Esophagus mucosa (tissue), 1 donor: ENCODE data around the gene TBL1X. TPM values are rescaled to one million over a fixed set of nuclear protein-coding genes. Genes with fewer than 3 reads are reported as not detected.

Source experiments
- ATAC-seq: fragments of 200-7000 bp; cut with Tn5 transposase; one replicate; pipeline ENCODE4 v1.9.1; 2020
- total RNA-seq: library from RNA; stranded (reverse); gene quantifications from one replicate; pipeline ENCODE4 v1.2.4, GENCODE V29; 2023
- donor health status: DM: yes; HTN: yes; CAD: no.

TBL1X gene
- total RNA-seq, 1 donor from 2014 or later: 21.8 TPM

DNA sequence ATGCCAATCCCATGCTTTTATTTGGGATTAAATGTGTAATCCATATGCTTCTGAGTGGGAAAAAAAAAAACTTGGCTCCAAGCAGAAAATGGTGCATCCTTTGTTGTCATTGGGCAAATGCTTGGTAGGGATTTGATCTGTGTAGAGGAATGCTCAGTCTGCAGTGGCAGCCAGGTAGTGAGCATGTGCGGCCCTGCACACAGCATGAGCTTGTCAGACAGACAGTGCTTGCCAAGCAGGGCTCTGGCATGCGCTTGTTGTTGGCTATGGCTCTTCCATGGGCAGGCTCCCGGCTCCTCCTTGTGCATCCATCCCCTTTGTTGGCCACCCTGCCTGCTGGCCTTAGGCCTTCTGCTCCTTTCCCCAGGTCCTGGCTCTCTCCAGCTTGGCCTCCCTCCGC is 170.5 kb downstream of the TBL1X start:
- peak; percentile 55 for ATAC-seq

DNA sequence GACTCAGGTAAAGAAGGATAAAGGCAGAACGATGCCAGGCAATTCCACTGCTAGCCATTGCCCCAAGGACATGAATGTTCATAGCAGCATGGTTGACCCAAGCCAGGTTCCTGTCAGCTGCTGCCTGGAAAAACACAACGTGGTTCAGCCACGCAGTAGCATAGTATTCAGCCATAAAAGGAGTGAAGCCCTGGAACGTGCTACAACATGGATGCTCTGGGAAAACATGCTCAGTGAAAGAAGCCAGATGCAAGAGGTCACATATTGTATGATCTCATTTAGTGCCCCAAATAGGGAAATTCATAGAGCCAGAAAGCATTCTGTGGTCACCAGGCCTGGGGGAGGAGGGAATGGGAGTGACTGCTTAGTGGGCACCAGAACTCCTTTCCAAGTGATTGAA is 170.9 kb downstream of the TBL1X start:
- peak; percentile 31 for ATAC-seq

DNA sequence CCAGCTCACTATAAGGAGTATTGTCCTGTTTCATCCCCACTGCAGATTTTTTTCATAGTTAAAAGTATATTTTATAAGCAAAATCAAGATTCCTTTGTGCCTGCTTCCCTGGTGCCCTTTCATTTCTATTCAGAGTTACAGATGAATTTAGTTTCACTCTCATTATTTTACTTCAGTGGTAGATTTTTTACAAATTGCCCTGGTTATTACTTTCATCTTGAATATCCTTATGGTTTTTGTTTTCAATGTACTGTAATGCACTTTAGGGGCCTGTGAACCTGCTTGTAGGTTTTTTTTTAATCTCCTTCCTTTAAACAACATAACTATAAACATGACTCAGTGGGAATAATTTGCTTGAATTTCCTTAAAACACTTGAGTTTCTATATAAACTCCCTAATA is 174.0 kb downstream of the TBL1X start:
- no peak for ATAC-seq

DNA sequence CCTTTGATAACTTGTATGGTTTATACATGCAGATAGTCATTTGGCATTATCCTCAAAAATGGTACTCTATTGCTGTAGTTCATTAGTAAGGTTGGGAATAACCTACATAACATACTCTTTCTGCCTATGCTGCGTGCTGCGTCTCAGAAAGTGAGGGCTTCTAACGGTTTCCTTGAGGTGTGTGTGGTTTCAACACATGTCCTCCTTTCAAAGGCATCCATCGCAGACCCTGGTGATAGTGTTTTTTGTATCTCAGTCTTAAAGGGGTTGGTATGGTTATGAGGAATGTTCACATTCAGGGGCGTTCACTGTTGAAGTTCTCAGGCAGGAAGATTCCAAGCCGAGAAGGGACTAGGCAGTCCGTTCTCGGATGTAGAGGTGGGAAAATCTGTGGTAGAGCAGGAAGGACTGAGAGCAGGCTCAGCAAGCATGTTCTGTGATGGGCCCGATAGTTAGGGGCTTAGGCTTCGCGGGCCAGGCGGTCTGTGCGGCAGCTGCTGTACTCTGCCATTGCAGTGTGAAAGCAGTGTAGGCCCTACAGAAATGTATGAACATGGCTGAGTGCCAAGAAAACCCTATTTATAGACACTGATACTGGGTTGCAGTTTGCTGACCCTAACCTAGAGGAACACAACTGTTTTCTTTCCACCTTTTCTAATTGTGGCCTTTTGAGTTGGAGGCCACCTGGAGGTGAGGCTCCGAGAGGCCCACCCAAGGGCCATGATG is 177.6 kb downstream of the TBL1X start:
- no peak for ATAC-seq

DNA sequence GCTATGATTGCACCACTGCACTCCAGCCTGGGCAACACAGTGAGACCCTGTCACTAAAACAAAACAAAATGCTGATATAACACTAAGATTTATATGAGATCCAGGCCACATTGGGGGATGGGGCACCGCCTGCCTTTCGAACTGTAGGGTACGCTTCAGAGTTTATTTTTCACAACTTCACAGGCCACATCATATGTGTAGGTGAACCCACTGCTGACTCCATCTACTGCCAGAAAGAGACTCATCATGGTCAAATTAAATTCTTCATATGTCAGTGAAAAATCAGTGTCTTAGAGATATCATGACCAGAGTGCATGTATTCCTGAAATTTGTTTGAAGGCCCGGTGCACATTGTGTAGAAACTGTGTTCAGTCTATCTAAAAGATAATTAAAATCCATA is 178.9 kb downstream of the TBL1X start:
- ATAC-seq: no peak

DNA sequence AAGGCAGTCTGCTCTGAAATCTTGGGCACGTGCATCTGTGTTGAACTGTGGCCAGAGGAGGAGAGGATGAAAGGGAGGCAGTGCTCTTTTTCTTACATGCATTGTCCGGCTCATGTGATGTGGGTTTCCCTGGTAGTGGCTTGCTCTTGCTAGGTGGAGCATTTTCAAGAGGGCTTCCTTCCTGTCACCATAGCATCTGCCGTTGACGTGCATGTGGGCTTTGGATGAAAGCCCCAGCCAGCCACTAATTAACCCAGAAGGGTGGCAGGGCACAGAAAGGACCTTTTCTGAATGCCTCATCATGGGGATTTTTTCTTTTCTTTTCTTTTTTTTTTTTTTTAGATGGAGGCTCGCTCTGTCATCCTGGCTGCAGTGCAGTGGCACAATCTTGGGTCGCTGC is 179.5 kb downstream of the TBL1X start:
- ATAC-seq: no peak

DNA sequence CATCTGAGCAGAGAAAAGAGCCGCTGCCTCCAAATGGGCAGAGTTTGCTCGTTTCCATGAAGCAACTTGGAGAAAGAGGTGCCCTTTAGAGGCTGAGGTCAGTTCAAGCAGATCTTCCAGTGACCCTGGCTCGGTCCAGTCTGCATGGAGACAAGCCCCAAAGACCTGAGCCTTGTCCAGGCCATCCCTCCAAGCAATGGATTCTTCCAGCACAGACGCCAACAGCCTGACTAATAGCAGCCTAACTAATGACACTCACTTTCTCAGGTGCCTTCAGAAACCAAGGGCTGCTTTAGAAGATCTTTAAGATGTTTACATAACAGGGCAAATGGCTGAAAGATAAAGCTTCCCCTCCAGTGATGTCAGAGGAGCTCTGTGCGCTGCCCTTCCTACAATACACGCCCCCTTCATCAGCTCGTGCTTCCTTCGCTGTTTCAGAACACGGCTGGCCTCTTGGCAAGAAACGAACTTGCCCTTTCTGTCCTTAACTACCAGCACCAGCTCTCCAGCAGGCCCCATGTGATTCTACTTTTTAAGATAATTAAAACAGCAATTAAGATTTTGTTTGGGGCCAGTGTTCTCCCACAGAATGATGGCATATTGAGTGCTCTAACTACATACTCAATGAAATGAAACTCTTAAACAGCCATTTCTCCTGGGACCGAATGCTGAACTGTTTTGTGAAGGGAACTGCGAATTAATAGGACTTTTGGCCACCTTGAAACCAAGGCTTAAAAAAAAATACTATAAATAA is 181.8 kb downstream of the TBL1X start:
- no peak for ATAC-seq

DNA sequence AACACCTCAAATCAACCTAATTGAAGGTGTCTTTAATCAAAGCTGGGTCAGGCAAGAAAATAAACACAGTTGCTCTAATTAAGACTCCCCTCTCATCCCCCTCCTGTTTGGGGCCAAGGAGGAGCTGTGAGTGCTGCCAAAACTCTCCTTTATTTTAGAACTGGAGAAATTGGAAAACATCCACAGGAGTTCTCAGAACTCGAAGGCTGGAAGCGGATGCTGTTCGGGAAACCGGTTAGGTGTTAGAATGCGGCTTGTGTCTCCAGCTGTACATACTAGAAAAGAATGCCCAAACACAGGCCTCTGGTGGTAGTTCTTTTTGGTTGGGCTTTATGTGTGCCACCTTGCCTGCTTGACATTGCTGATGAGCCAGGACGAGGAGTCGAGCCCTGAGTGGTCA is 182.6 kb downstream of the TBL1X start:
- ATAC-seq: no peak

DNA sequence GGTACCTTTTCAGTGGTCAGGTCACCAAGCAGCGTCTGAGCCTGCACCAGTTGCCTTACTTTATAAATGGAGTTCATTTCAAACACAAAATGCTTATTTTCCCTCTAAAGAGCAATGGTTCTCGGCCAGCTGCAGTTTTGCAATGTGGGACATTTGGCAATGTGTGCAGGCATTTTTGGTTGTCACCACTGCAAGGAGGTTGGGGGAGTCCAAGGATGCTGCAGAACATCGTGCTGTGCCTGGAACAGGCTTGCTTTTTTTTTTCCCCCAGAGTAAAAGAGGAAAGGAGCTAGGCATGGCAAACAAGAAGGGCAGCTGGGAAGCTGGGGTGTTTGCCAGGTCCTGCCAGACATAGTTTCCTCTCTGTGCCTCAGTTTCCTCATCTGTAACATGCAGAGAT is 185.2 kb downstream of the TBL1X start:
- no peak for ATAC-seq

DNA sequence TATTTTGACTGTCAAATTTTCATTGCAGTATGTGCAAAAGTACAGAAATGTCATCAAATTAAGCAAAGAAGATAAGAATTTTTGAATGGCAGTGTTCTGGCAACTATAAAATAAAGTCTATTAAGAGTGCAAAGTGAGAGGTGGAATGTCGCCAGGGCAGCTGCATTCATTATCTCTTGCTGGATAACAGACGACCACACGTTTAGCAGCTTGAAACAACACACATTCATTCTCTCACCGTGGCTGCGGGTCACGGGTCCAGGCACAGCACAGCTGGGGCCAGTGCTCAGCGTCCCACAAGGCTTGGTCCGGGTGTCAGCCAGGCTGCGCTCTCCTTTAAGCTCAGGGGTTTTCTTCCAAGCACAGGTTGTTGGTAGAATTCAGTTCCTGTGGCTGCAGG is 186.9 kb downstream of the TBL1X start:
- no peak for ATAC-seq

DNA sequence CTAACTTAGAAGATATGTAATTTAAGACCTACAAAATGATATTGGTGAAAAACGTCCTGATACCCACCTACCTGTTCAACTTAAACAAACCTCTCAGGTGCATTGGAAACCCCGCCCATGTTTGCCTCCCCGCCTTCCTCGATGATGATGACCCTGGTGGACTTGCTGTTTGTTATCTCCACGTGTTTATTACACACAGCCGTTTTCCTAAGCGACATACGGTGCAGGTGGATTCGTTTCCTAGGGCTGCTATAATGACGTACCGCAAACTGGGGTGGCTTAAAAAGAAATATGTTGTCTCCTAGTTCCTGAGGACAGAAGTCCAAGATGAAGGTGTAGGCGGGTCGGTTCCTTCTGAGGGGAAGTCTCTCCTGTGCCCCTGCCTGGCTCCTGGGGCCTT is 190.1 kb downstream of the TBL1X start:
- no peak for ATAC-seq

DNA sequence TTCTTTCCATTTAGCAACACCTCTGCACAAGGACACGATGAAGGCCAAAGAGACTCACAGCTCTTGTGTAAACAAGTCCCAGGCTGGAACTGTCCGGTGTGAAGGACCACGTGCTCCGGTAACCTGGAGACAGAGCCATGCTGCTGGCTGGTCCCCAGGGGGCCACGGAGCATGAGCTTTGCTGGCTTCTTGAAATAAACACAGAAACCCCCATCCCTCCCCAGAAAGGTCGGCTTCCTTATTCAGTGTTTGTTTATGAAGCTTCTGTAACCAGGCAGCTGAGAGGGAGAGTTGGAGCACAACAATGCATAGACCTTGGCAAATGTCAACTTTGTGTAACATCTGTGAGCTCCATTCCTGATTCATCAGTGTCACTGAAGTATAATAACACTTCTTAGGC is 191.4 kb downstream of the TBL1X start:
- ATAC-seq: no peak

DNA sequence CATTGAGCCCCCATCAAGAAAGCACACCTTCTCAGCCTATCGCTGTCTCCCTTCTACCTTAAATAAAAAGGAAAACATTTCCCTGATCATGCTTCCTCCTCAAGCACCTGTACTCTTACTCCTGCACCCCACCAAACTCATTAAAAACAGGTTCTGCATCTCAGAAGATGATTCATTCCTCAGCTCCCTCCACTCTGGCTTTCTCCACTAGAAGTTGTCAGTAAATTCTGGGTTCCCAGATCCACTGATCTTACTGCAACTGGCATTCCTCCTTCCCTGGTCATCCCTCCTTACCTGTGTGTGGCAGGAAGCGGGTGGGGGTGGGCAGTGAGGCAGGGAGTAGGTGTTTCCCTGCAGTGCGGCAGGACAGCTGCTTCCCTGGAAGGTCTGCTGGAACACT is 192.0 kb downstream of the TBL1X start:
- ATAC-seq: peak; percentile 25

DNA sequence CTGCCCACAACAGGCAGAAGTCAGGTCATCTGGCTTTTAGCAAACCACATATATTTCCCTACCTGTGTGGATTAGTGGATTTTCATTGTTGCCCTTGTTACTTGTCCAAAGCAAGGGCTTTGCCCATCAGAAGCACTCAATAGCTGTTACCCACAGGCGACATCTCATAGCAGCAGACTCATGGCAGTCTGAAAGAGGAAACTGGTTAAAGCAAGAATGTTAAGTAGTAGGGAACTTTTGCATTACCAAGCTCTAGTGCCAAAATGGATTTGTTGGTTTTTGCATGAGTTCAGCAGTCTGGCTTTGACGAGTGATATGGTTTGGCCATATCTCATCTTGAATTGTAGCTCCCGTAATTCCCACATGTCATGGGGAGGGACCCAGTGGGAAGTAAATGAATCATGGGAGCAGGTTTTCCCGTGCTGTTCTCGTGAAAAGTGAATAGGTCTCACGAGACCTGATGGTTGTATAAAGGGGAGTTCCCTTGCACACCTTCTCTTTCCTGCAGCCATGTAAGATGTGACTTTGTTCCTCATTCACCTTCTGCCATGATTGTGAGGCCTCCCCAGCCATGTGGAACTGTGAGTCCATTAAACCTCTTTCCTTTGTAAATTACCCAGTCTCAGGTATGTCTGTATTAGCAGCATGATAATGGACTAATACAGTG is 192.9 kb downstream of the TBL1X start:
- no peak for ATAC-seq

DNA sequence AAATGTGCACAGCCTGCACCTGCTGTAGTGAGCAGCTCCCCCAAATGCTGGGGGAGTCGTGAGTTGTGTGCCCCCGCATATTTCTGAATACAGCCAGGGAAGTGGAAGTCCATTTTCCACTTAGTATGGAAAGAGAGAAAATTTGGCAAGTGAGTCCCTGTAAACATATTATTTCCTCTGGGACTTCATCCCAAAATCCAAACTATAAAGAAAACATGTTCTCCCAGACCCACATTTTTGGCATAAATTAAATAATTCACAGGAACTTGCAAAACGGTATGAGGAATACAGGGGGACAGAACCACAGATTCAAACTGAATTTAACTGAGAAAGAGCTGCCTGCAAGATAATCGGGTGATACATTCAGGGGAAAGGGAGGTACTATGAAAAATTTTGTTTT is 193.6 kb downstream of the TBL1X start:
- no peak for ATAC-seq

DNA sequence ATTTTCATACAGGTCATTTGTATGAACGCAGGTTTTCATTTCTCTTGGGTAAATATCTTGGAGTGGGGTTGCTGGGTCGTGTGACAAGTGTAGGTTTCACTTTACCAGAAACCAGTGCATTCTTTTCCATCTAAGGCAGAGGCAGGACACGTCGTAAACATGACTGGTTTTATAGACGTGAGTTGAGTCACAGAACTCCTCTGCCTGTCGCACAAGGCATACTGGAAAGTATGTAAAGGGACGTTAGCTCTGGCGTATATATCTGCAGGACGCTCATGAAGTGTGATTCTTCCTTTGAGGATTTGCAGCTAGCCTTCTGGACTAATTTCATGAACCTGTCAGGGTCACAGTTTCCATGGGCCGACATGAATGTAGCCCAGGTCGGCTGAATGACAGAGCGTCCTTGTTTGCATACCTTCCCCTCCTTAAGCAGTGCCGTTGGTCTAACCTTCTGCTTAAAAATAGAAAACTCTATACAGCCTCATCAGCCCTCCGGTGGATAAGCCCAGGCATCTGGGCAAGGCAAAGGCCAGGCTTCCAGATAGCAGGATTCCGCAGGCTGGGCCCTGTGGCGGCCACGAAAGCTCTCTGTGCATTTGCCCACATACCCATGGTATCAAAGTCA is 194.8 kb downstream of the TBL1X start:
- ATAC-seq: no peak

DNA sequence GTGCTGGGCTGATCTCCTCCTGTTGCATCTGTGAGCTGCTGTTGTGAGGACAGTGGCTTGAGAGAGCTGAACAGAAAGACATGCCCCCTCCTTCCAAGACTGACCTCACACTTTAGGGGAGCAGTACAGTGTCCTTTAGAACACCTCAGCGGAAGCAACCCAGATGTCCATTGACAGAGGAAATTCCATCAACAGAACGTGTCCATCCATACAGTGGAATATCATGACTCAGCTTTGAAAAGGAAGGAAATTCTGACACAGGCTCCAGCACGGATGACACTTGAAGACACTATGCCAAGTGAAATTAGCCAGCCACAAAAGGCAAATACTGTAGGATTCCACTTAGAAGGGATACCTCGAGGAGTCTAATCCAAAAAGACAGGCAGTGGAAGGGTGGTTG is 197.3 kb downstream of the TBL1X start:
- no peak for ATAC-seq

DNA sequence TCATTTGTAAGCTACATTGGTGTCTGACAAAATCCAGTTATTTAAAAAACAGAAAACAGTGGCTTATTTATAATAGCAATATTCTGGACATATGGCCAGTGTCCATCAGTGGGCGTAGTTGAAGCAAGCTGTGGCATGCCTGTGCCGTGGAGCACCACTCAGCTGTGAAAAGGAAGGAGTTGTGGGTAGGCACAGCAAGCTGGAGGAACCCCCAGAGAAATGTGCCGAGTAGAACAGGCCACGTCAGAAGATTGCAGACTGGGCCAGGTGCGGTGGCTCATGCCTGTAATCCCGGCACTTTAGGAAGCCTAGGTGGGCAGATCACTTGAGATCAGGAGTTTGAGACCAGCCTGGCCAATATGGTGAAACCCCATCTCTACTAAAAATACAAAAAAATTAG is 198.4 kb downstream of the TBL1X start:
- ATAC-seq: no peak

DNA sequence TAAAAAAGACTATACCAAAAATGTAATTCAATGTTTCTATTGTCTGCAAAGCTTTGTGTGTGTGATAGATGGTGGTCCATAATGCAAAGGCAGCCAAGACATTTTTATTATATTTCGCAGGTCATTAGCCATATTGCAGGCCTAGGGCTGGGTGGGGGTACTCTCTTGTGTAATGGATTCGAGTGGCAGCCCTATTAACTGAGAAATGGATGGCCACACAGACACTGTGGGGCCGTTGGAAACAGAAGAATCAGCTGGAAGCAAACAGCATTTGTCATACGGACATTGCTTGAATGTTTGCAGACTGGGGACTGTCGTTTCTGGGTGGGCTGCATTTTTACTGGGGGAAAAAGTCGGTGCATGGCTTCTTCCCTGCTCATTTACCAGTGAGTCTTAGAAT is 199.4 kb downstream of the TBL1X start:
- ATAC-seq: no peak

DNA sequence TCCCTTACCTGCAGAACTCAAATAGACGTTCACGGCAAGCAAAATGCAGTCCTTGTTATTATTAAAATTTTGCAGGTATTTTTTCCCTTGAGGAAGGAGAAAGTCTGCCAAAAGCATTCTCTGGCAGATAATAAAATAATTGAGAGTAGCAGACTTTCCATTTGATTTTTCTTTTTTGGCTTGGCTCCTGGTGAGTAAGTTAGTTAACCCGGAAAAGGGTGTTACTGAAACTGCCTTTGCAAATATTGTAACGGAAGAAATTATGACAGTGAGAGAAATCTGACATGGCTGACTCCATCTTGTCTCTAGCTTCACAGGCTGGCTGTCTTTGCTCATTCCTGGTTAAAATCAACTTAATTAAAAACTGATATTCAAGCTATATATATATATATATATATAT is 200.3 kb downstream of the TBL1X start:
- ATAC-seq: no peak

DNA sequence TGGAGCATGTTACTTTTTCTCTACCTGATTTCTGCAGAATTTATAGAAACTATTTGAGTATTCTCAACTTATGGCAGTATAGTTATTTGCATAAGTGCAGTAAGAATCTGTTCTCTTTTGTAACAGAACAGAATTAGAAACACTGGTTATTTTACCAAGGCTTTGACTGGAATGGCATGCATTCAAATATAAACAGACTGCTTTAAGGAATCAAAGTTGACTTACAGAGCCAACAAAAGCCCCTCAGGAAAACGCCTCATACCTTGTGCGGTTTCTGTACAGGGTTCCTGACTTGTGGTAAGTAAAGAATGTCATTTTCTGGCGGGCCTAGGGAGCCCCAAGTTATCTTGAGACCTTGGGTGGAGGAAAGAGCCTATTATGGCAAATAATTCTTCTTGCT is 203.7 kb downstream of the TBL1X start:
- ATAC-seq: no peak

DNA sequence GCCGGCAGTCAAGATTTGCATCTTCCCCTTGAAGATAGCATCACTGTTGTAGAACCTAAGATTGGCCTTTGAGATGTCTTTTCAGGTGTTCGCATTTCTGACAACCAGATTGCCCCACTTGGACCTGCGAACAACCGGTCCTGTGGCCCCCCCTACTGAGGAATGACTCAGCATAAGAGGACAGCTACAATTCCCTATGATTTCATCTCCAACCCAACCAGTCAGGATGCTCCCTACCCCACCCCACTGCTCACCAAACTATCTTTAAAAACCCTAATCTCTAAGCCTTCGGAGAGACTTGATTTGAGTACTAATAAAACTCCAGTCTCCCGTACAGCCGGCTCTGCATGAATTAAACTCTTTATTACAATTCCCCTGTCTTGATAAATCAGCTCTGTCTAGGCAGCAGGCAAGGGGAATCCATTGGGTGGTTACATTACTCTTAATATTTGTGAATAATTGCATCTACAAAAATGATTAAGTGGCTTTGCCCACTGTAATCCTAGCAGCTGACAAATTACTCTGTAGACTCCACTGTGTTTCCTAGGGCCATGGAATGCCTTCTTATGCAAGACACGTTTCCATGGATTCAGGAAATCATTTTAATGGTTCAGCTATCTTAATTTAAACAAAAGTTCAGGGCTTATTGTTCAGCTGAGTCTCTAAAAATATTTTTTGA is 205.4 kb downstream of the TBL1X start:
- ATAC-seq: no peak

DNA sequence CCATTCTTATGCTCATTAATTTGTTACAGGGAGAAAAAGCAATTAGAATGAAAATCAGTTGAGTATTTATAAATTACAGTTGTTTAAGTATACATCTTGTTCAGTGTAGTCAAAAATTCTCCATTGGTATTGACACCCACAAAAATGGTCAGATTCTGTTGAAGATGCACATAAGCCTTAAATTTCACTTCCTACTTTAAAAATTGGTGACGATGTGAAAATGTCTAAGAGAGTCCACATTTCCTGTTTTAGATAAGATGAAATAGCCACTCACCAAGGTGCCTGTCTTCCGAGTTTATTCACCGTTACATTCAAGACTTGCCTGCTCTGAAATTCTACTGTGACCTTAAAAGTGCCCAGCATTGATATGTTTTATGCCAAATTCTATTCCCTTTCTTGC is 207.1 kb downstream of the TBL1X start:
- no peak for ATAC-seq
